HL-60/S4 treated with phorbol 12-myristate 13-acetate at 8.2 ng/mL for 4 days and 3 days (cell line): Measurements from ENCODE around the gene CAMK1.

Source experiments
- in situ Hi-C: fragments of 300-500 bp; cut with MboI; formaldehyde crosslinking; loops from 2 replicates; pipeline ENCODE4 v1.15.0; 2022; ENCODE audit warnings: low sequenced_read_pairs

Gene CAMK1

GRCh38 chr3:9713142-9713541 lies 56.6 kb downstream of the CAMK1 start:
- in situ Hi-C loops: no loop called here

- in situ Hi-C loops: no loop called here
Measured at GRCh38 chr3:9712415-9712814, 57.3 kb downstream of the CAMK1 start.

- in situ Hi-C loops: no loop called here
Measured at GRCh38 chr3:9710174-9710739, 59.5 kb downstream of the CAMK1 start.
